Activated T-helper 1 cell treated with anti-CD3 and anti-CD28 coated beads, Interleukin-12 subunit alpha, Interleukin-12 subunit beta, Interleukin-2, Interleukin-4 antibody, amounts not matched to agents 30 ng/mL and 10 ng/mL and 1 ng/mL, durations not matched to agents 14 hours and 24 hours and 36 hours (primary cell): ENCODE data around the gene FAM20A. TPM values are rescaled to one million over a fixed set of nuclear protein-coding genes. Genes with fewer than 3 reads are reported as not detected.

ENCODE experiments used
- DNase-seq: peaks from one replicate; pipeline ENCODE4 v3.0.0; 2021; ENCODE audit warnings: low spot score
- H3K27ac Mint-ChIP-seq: one replicate; pipeline ENCODE4 v1.8.0; 2021; ENCODE audit warnings: mild to moderate bottlenecking, mixed read lengths
- H3K27me3 Mint-ChIP-seq: one replicate; pipeline ENCODE4 v1.8.0; 2022; ENCODE audit warnings: mild to moderate bottlenecking, moderate library complexity, mixed read lengths; ENCODE audit not compliant: insufficient read depth
- H3K36me3 Mint-ChIP-seq: one replicate; pipeline ENCODE4 v1.8.0; 2021; ENCODE audit warnings: low read depth, mixed read lengths
- H3K4me1 Mint-ChIP-seq: one replicate; pipeline ENCODE4 v1.8.0; 2021; ENCODE audit warnings: low read depth, mixed read lengths
- H3K4me3 Mint-ChIP-seq: one replicate; pipeline ENCODE4 v1.8.0; 2021; ENCODE audit warnings: mild to moderate bottlenecking, moderate library complexity, mixed read lengths
- H3K9me3 Mint-ChIP-seq: one replicate; pipeline ENCODE4 v1.8.0; 2021; ENCODE audit warnings: mixed read lengths
- intact Hi-C: fragments of 100-400 bp; cut with micrococcal nuclease; formaldehyde crosslinking; loops from one replicate; pipeline ENCODE4 v1.15.1; 2024
- total RNA-seq: library from RNA; stranded (reverse); gene quantifications from 2 replicates; pipeline ENCODE4 v1.2.3, GENCODE V29; 2022

Gene FAM20A
- total RNA-seq, 1 donor from 2014 or later = not detected

GRCh38 chr17:68514831-68515635, 86.1 kb downstream of the FAM20A start:
- H3K27me3 Mint-ChIP-seq = no peaks in the 10 kb centered on the region
- peaks cover 47% of the 10 kb centered on the region for H3K36me3 Mint-ChIP-seq
- peak overlapping the region; percentile 97 for H3K4me3 Mint-ChIP-seq
- peak overlapping the region; percentile 19 for H3K27ac Mint-ChIP-seq
- H3K9me3 Mint-ChIP-seq = no peaks in the 10 kb centered on the region
- intact Hi-C loops = loop anchor here (5.0 to 10.0 kb wide), 8 partner anchors 168 to 1273 kb away; partner anchors contain the start of genes ABCA5, AMZ2, ARSG and BPTF
- DNase-seq = no peak
- H3K4me1 Mint-ChIP-seq = peaks cover 54% of the 10 kb centered on the region

DNA sequence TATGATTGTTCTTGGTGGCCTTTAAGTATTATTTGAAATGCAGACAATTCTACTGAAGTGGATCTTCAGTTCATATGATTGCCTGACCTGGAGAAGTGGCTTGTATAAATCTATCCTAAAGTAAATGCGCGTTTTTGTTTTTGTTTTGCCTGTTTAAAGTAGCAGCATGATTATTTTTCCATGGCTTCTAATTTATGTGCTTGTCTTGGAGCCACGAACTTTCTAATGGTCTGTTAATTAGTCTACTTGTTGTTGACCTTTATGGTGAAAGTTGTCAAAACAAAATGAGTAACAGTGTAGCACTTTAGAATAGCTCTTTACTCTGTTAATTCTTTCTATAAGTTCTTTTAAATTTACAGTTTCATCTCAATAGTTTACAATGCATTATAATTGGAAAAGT, 87.2 kb downstream of the FAM20A start:
- Mint-ChIP-seq H3K36me3 (peaks cover 38% of the 10 kb centered on the region), H3K27ac (peak overlapping the region; percentile 99), H3K27me3 (no peaks in the 10 kb centered on the region), H3K4me3 (peak overlapping the region; percentile 97), H3K9me3 (no peaks in the 10 kb centered on the region), H3K4me1 (peaks cover 49% of the 10 kb centered on the region)
- intact Hi-C loops = loop anchor here (2.0 to 10.0 kb wide), 9 partner anchors 21 to 1272 kb away; partner anchors contain the start of genes ABCA5, AMZ2, ARSG and BPTF
- DNase-seq = no peak

DNA sequence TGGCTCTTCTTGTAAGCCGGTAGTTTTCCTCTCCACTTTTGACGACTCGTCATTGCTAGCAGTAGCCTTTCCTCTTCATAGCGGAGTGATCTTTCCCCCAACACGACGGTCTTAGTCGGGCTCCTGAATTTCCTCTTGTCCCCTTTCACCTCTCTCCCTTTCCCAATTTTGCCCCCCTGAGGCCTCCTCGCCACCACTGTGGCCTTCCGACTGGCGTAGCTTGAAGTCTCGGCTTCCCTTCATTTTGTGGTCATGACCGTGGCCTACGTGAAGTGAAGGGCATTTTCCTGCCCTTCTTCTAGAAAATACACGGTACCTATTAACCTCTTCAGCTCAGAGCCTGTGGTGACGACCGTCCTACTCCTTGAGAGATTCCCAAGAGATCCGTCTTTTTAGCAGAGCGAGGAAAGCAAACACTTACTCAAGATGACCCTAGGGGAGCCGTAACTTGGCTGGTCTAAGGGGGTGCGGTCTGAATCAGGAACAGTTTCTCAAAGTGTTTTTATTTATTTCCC, 88.2 kb downstream of the FAM20A start:
- H3K4me1 Mint-ChIP-seq = peaks cover 53% of the 10 kb centered on the region
- H3K36me3 Mint-ChIP-seq = peaks cover 35% of the 10 kb centered on the region

GRCh38 chr17:68512247-68512959, 88.8 kb downstream of the FAM20A start, which contains the start of gene PRKAR1A:
Gene PRKAR1A (plus strand): TSS chr17:68512430. CDS start chr17:68515400, 2,970 bp downstream.
- H3K9me3 Mint-ChIP-seq = no peaks in the 10 kb centered on the region
- intact Hi-C loops = loop anchor here (1.0 to 10.0 kb wide), 10 partner anchors 22 to 1270 kb away; partner anchors contain the start of genes ABCA5, AMZ2, ARSG and BPTF
- H3K36me3 Mint-ChIP-seq = peaks cover 29% of the 10 kb centered on the region
- H3K4me3 Mint-ChIP-seq = peak within 1 kb of the TSS; percentile 97
- H3K27ac Mint-ChIP-seq = peak within 1 kb of the TSS; percentile 99
- peak; percentile 91 for DNase-seq
- H3K4me1 Mint-ChIP-seq = peaks cover 59% of the 10 kb centered on the region
- H3K27me3 Mint-ChIP-seq = no peaks in the 10 kb centered on the region

More for the DNA sequence above, 88.2 kb downstream of the FAM20A start:
- no peaks in the 10 kb centered on the region for H3K9me3 Mint-ChIP-seq
- intact Hi-C loops = loop anchor here (1.0 to 10.0 kb wide), 10 partner anchors 22 to 1271 kb away; partner anchors contain the start of genes ABCA5, AMZ2, ARSG and BPTF
- peak overlapping the region; percentile 97 for H3K4me3 Mint-ChIP-seq
- H3K27ac Mint-ChIP-seq = peak overlapping the region; percentile 99
- no peaks in the 10 kb centered on the region for H3K27me3 Mint-ChIP-seq
- peak; percentile 11 for DNase-seq

DNA sequence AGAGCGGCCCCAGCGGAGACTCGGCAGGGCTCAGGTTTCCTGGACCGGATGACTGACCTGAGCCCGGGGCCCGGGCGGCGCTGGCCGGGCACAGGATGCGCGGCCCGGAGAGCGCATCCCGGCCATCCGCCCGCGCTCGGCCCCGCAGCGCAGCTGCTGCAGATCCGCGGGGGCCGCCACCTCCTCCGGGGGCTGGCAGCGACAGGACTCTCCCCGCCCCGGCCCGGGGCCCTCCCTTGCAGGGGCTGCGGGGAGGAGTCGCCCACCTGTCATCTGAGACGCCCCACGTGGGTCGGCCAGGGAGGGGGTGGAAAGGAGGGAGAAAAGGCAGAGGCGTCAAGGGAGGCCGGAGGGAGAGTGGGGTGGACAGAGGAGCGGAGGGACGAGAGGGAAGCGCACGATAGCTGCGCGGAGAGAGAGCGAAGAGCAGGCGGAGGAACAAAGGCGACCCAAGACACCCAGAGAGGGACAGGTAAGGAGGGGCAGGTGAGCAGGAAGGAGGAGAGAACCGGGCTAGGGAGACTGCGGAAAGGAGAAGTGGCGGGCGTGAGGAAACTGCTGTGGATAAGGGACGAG, 89.4 kb downstream of the FAM20A start:
- DNase-seq = peak; percentile 58
- Mint-ChIP-seq H3K27me3 (no peaks in the 10 kb centered on the region), H3K4me1 (peaks cover 66% of the 10 kb centered on the region), H3K9me3 (no peaks in the 10 kb centered on the region), H3K27ac (peak overlapping the region; percentile 98), H3K4me3 (peak overlapping the region; percentile 92), H3K36me3 (peaks cover 24% of the 10 kb centered on the region)
- intact Hi-C loops = loop anchor here (1.0 to 10.0 kb wide), 11 partner anchors 13 to 1269 kb away; partner anchors contain the start of genes ABCA5, AMZ2, ARSG and BPTF

- peak overlapping the region; percentile 82 for H3K27ac Mint-ChIP-seq
- peak overlapping the region; percentile 81 for H3K4me3 Mint-ChIP-seq
- H3K4me1 Mint-ChIP-seq = peaks cover 65% of the 10 kb centered on the region
- DNase-seq = no peak
- no peaks in the 10 kb centered on the region for H3K27me3 Mint-ChIP-seq
- H3K9me3 Mint-ChIP-seq = no peaks in the 10 kb centered on the region
- H3K36me3 Mint-ChIP-seq = peaks cover 21% of the 10 kb centered on the region
- intact Hi-C loops = loop anchor here (1.0 to 10.0 kb wide), 9 partner anchors 13 to 1269 kb away; partner anchors contain the start of genes ABCA5, AMZ2, ARSG and BPTF
These were observed 89.9 kb downstream of the FAM20A start for GRCh38 chr17:68511254-68511670.

DNA sequence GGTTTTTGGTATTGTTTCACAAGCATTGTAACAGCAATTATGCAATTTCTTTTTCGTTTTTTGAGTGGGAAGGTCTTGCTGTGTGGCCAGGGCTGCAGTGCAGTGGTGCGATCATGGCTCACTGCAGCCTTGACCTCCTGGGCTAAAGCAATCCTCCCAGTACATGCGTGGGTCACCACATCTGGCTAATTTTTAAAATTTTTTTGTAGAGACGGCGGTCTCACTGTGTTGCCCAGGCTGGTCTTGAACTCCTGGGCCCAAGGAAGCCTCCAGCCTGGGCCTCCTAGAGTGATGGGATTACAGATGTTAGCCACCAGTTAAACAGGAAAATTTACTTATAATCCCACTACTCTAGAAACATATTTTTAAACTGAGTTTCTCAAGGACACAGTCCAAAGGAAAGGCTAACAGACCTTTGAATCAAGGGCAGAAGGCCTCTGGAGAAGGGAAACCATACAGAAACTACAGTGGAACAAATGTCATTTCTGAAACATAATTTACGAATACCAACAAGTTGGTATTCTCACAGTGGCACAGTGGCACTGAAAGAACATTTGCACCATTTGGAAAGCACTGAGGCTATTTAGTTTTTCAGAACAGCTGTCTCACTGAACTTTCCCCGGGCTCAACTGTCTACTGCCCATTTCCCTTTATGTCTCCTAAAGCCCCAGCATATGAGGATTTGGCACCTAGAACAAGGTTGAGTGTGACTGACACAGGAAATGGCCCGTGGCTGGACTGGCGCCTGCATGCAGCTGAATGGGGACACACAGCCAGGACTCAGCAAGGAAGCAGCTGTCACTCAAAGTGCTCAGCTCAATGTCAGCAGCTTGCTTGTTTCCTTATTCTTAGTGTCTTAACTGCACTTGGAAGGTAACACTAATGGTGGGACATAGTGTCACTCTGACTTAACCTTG, 91.8 kb downstream of the FAM20A start:
- Mint-ChIP-seq H3K4me1 (peaks cover 50% of the 10 kb centered on the region), H3K27me3 (no peaks in the 10 kb centered on the region), H3K4me3 (peak overlapping the region; percentile 62), H3K36me3 (peaks cover 10% of the 10 kb centered on the region), H3K27ac (peak overlapping the region; percentile 69), H3K9me3 (no peaks in the 10 kb centered on the region)
- intact Hi-C loops = loop anchor here (5.0 to 10.0 kb wide), 8 partner anchors 162 to 1267 kb away; partner anchors contain the start of genes ABCA5, AMZ2, ARSG and BPTF
- DNase-seq = no peak

- Mint-ChIP-seq H3K9me3 (no peaks in the 10 kb centered on the region), H3K27me3 (no peaks in the 10 kb centered on the region), H3K4me3 (no peak overlapping the region), H3K4me1 (peaks cover 37% of the 10 kb centered on the region), H3K27ac (peak overlapping the region; percentile 21), H3K36me3 (peaks cover 1% of the 10 kb centered on the region)
- intact Hi-C loops = no loop called here
- DNase-seq = no peak
These were observed 93.6 kb downstream of the FAM20A start for GRCh38 chr17:68507576-68507975.

DNA sequence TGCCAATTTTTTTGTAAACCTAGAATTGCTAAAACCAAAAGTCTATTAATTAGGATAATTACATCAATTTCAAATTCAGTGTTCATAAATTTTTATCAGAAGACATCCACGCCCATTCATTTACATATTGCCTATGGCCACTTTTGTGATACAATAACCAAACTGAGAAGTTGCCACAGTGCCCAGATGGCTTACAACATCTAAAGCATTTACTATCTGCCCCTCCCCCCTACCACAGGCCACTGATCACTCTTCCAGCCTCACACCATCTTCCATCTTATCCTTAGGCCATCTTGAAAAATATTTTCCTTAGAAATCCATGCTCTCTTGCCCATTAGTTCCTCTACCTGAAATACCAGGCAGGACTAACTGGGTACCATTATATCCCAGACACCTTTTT, 95.2 kb downstream of the FAM20A start:
- no peak for DNase-seq
- peaks cover 3% of the 10 kb centered on the region for H3K9me3 Mint-ChIP-seq
- no peaks in the 10 kb centered on the region for H3K27me3 Mint-ChIP-seq
- H3K36me3 Mint-ChIP-seq = peaks cover 3% of the 10 kb centered on the region
- intact Hi-C loops = no loop called here
- H3K4me1 Mint-ChIP-seq = peaks cover 43% of the 10 kb centered on the region
- H3K27ac Mint-ChIP-seq = no peak overlapping the region
- H3K4me3 Mint-ChIP-seq = no peak overlapping the region

DNA sequence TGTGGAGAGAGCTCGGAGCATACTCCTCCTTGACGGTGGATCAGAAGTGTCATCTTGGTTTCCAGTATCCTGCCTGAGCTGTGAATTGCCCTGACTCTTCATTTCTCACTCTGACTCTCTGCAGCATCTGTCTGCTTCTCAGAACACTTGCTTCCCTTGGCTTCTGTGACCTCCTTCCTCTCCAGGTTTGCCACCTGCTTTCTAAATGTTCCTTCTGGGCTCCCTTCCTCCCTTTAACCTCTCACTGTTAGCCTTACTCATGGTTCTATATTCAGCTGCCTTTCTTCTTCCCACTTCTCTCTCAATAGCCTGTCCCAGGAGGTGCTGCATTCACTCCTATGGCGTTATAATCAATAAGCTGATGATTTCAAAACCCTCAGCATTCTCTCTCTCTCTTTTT, 100.1 kb downstream of the FAM20A start:
- peak overlapping the region; percentile 13 for H3K27ac Mint-ChIP-seq
- H3K9me3 Mint-ChIP-seq = peaks cover 5% of the 10 kb centered on the region
- H3K4me1 Mint-ChIP-seq = peaks cover 35% of the 10 kb centered on the region
- no peak overlapping the region for H3K4me3 Mint-ChIP-seq
- intact Hi-C loops = no loop called here
- H3K27me3 Mint-ChIP-seq = no peaks in the 10 kb centered on the region
- peaks cover 4% of the 10 kb centered on the region for H3K36me3 Mint-ChIP-seq
- no peak for DNase-seq

GRCh38 chr17:68499587-68499986, 101.6 kb downstream of the FAM20A start:
- Mint-ChIP-seq H3K4me1 (peaks cover 35% of the 10 kb centered on the region), H3K4me3 (no peak overlapping the region), H3K27ac (no peak overlapping the region), H3K9me3 (peaks cover 5% of the 10 kb centered on the region), H3K36me3 (peaks cover 4% of the 10 kb centered on the region), H3K27me3 (no peaks in the 10 kb centered on the region)
- intact Hi-C loops = no loop called here
- no peak for DNase-seq
